ENCODE measurements around the gene SLC12A4. TPM values are rescaled to one million over a fixed set of nuclear protein-coding genes. Genes with fewer than 3 reads are reported as not detected.

SLC12A4 gene
- total and polyA plus RNA-seq, 2 of the 13 experiments (the other 11 are each of a cell fraction or from before 2014, with no cell fraction given): 65.1 to 84.3 TPM

- TF ChIP-seq, protein P1, sequence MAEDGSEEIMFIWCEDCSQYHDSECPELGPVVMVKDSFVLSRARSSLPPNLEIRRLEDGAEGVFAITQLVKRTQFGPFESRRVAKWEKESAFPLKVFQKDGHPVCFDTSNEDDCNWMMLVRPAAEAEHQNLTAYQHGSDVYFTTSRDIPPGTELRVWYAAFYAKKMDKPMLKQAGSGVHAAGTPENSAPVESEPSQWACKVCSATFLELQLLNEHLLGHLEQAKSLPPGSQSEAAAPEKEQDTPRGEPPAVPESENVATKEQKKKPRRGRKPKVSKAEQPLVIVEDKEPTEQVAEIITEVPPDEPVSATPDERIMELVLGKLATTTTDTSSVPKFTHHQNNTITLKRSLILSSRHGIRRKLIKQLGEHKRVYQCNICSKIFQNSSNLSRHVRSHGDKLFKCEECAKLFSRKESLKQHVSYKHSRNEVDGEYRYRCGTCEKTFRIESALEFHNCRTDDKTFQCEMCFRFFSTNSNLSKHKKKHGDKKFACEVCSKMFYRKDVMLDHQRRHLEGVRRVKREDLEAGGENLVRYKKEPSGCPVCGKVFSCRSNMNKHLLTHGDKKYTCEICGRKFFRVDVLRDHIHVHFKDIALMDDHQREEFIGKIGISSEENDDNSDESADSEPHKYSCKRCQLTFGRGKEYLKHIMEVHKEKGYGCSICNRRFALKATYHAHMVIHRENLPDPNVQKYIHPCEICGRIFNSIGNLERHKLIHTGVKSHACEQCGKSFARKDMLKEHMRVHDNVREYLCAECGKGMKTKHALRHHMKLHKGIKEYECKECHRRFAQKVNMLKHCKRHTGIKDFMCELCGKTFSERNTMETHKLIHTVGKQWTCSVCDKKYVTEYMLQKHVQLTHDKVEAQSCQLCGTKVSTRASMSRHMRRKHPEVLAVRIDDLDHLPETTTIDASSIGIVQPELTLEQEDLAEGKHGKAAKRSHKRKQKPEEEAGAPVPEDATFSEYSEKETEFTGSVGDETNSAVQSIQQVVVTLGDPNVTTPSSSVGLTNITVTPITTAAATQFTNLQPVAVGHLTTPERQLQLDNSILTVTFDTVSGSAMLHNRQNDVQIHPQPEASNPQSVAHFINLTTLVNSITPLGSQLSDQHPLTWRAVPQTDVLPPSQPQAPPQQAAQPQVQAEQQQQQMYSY (CRISPR knock-in tag; IDR thresholded peaks at IDR 0.05): peak; percentile 86
- TF ChIP-seq POLR2AphosphoS5 (IDR thresholded peaks at IDR 0.05; ENCODE audit: low read depth, low read length) (peak; percentile 7; the same call in 1 of the 2 replicates), HNRNPH1 (optimal IDR thresholded peaks at IDR 0.05; ENCODE audit: low read depth, low read length) (no peak), MTERF4 (CRISPR knock-in tag; IDR thresholded peaks at IDR 0.05) (0 out of 2 replicates have a peak, but pooled peaks have one; percentile 4), POLR2A (IDR thresholded peaks at IDR 0.05; ENCODE audit: insufficient read depth in 1 of 2, low read depth in 2 of 2, low read length in 2 of 2) (peak; percentile 18 to 69; a peak in 3 of 4 replicates), ZNF230 (CRISPR knock-in tag; IDR thresholded peaks at IDR 0.05) (0 out of 2 replicates have a peak, but pooled peaks have one; percentile 13), LBX2 (CRISPR knock-in tag; IDR thresholded peaks at IDR 0.05; ENCODE audit: borderline replicate concordance) (0 out of 2 replicates have a peak, but pooled peaks have one; percentile 24), ZNF441 (CRISPR knock-in tag; IDR thresholded peaks at IDR 0.05; ENCODE audit: borderline replicate concordance) (0 out of 2 replicates have a peak, but pooled peaks have one; percentile 22), PHF8 (CRISPR knock-in tag; IDR thresholded peaks at IDR 0.05) (peak; percentile 48; the same call in 1 of the 2 replicates), FOXO4 (CRISPR knock-in tag; conservative IDR thresholded peaks at IDR 0.05) (0 out of 2 replicates have a peak, but pooled peaks have one; percentile 54), ZNF432 (CRISPR knock-in tag; IDR thresholded peaks at IDR 0.05; ENCODE audit: borderline replicate concordance) (no peak), UBTF (CRISPR knock-in tag; IDR thresholded peaks at IDR 0.05) (no peak; the same call in 1 of the 2 replicates), ZFX (CRISPR knock-in tag; IDR thresholded peaks at IDR 0.05; ENCODE audit: low read depth) (peak; percentile 75), ZNF343 (CRISPR knock-in tag; IDR thresholded peaks at IDR 0.05) (0 out of 2 replicates have a peak, but pooled peaks have one; percentile 21)
- TF ChIP-seq, protein P2, sequence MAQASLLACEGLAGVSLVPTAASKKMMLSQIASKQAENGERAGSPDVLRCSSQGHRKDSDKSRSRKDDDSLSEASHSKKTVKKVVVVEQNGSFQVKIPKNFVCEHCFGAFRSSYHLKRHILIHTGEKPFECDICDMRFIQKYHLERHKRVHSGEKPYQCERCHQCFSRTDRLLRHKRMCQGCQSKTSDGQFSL (CRISPR knock-in tag; IDR thresholded peaks at IDR 0.05): no peak
These were observed 2.5 kb downstream of the SLC12A4 start (continued) for GRCh38 chr16:67965668-67966548.
